TTC549 (cell line): ENCODE measurements around the gene SDHC.
A peak's percentile ranks its signal among the peaks of the same experiment; 100 is the strongest.
"Not testable (repeated sequence)": the region's sequence is repeated elsewhere in the genome, so short reads cannot be mapped to it uniquely, and the experiment has no call there.

Source experiments
- FAIRE-seq: peaks from 2 replicates; lab custom pipeline; 2012; peaks lifted over from hg19 to GRCh38; lab: Jason Lieb, UNC

Gene SDHC

GRCh38 chr1:161388639-161389038, 74.5 kb downstream of the SDHC start:
- no peak for FAIRE-seq

GRCh38 chr1:161389158-161389557, 75.0 kb downstream of the SDHC start:
- FAIRE-seq: not testable (repeated sequence)

- FAIRE-seq: peak; percentile 31
Observed at GRCh38 chr1:161389691-161390558, 75.7 kb downstream of the SDHC start.

GRCh38 chr1:161390559-161390858, 76.3 kb downstream of the SDHC start:
- FAIRE-seq: no peak

GRCh38 chr1:161391136-161391535, 77.0 kb downstream of the SDHC start:
- not testable (repeated sequence) for FAIRE-seq

GRCh38 chr1:161391611-161392010, 77.4 kb downstream of the SDHC start:
- FAIRE-seq: no peak

GRCh38 chr1:161393151-161393550, 79.0 kb downstream of the SDHC start:
- no peak for FAIRE-seq

GRCh38 chr1:161397038-161397437, 82.9 kb downstream of the SDHC start:
- not testable (repeated sequence) for FAIRE-seq

GRCh38 chr1:161398900-161399256, 84.7 kb downstream of the SDHC start:
- no peak for FAIRE-seq

- peak; percentile 66 for FAIRE-seq
Observed at GRCh38 chr1:161399257-161399998, 85.2 kb downstream of the SDHC start.

- FAIRE-seq: no peak
Observed at GRCh38 chr1:161402446-161402845, 88.3 kb downstream of the SDHC start.

GRCh38 chr1:161404051-161404597, 89.9 kb downstream of the SDHC start:
- FAIRE-seq: no peak

GRCh38 chr1:161406551-161406950, 92.4 kb downstream of the SDHC start:
- not testable (repeated sequence) for FAIRE-seq

GRCh38 chr1:161407451-161407985, 93.3 kb downstream of the SDHC start:
- FAIRE-seq: no peak

GRCh38 chr1:161408429-161409052, 94.4 kb downstream of the SDHC start:
- FAIRE-seq: no peak

GRCh38 chr1:161409848-161410635, 95.9 kb downstream of the SDHC start:
- FAIRE-seq: peak; percentile 53

- not testable (repeated sequence) for FAIRE-seq
Observed at GRCh38 chr1:161410636-161410970, 96.4 kb downstream of the SDHC start.
